HG03045 (cell line): Measurements from ENCODE around the gene CCDC183.
"Not testable (repeated sequence)": the region's sequence is repeated elsewhere in the genome, so short reads cannot be mapped to it uniquely, and the experiment has no call there.

Experiments
- ATAC-seq: cut with Tn5 transposase; IDR thresholded peaks from one replicate; pipeline ENCODE4 v1.9.1; 2021; ENCODE audit warnings: mild to moderate bottlenecking, moderate library complexity; ENCODE audit not compliant: unreplicated experiment

CCDC183 gene

DNA sequence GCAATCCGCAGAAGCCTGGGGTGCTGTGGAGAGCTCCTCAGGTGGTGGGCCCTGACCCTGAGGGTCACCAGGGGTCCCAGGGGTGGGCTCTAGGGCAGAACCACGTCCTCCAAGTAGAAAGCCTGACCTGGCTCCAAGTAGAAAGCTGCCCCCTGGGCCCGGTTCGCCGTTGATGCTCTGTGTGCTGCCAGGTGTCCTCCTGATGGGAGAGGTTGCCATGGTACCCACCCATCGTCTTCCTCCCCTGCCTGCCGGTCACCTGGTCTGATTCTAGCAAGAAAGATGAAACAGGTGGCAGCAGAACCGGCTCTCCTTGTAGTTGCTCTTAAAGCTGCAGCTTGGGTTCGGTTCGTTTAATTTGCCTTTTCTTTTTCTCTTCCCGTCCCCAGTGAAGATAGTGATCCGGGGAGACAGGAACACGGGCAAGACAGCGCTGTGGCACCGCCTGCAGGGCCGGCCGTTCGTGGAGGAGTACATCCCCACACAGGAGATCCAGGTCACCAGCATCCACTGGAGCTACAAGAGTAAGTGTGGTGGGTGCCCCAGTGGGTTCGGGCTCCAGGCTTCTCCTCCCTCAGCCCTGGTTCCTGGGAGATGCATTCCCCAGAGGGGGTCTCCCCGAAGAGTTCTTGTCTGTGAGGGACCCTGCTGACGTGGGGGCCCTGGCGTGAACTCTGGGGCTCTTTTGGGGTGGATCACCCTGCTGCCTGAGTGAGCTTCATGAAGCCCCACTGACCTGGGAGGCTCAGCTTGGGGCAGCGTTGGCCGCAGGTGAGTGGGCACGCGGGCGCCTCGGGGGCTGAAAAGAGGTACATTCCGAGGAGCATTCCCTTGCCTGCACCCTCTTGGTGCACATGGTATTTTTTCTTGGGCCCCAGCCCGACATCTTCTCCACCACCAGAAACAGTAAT, 27.3 kb downstream of the CCDC183 start:
- no peak for ATAC-seq

DNA sequence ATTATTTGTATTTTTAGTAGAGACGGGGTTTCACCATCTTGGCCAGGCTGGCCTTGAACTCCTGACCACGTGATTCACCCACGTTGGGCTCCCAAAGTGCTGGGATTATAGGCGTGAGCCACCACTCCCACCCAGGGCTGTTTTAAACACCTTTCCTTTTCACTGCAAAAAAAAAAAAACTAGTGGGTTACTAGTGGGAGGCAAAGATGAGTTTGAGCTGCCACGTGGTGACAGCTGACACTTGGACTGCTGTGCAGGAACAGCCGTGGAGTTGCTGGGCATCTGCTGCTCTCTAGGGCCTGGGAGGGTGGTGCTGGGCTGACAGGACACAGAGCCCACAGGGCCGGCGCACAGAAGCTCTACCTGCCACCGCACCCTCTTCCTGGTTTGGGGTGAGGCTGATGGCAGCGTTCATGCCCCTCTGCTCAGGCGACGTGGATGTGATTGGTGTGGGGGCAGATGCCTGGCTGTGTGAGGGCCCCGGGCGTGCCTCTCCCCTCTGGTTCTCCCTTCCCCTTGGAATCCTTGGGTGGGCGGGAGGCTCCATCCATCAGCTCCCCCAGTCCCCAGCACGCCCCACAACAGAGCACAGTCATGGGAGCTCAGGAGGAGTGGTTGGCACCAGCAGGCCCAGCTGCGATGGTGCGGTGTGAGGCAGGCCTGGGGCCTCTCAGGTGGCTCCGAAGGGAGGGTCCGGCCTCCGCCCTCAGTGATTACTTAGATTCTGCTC, 28.5 kb downstream of the CCDC183 start:
- ATAC-seq: no peak

DNA sequence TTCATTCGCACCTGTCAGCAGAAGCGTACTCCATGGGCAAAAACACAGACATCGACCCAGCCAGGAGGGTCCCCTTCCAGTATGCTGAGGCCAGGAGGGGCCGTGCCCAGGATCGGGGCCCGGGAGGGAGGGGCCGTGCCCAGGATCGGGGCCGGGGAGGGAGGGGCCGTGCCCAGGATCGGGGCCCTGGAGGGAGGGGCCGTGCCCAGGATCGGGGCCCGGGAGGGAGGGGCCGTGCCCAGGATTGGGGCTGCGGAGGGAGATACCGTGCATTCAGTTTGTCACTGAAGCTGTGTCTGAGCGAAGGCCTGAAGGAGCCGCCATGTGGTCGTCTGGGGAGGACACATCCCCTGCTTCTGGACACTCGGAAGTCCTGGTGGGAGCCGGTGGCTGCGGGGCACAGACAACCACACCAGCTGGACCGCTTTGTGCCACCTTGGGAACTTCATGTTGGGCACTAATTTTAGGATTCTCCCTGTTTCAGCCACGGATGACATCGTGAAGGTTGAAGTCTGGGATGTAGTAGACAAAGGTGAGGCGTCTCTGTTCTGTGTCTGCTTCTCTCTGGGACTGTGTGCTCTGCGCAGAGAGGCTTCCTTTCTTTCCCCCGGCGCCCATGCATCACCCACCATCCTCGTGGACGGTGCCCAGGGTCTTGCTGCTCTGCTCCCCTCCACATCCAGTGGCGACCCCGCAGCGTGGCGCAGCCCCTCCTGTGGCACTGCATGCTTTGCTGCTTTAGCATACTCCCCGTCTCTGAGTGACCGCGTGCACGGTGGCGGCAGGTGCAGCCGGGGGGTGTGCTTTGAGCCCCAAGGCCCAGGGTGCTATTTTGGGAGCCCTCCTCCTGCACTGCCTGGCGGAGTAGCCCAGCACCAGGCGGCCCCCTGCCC, 29.4 kb downstream of the CCDC183 start:
- no peak for ATAC-seq

DNA sequence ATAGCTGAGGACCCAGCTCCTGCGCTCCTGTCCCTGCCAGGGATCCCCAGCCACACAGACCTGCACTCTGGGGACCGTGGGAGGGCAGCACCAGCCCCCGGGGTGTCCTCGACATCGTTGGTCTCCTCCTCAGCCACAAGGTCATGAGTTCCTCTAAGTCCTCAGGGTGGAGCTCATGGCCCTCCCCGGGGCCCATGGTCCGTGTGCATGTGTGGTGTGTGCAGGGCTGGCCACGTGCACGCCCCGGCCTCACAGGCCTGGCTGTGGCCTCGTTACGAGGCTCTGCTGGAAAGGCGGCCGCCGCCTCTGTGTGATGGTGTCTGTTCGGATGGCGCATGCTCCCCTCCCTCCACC, 30.0 kb downstream of the CCDC183 start:
- no peak for ATAC-seq

DNA sequence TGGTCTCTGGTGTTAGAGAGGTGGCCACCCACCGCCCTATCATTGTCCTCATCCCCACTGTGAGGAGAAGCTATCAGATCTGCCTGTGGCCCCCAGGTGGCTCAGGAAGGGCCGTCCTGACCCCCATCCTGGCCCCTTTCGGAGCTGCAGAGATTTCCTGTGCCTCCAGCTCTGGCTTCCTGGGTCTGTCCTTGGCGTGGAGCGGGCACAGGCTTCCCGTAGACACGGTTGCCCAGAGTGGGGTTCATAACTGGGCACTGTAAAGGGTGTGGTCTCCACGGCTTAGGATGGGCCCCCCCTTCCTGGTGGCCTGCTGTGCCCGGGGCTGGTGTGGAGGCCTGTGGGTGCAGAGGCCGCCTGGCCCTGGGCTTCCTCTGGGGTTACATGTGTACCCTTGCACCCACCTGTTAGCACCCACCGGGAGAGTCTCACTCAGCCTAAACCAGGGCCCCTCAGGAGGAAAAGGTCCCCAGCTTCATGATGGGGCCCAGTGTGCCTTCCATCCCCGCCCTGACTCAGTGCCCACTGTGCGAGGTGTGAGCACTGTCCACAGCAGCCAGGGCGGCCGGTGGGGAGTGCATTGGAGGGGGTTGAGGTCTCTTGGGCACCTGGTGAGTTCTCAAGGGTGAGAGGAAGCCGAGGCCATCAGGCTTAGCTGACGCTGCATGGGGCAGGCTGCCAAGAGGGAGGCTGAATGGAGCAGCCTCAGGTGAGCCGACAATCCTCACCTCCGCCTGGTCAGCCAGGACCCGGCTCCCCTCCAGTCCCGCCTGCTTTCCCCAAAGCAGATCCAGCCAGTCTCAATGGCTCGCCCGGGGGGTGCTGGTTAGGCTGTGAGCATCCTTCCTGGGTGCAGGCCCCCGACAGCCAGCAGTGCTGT, 30.8 kb downstream of the CCDC183 start:
- no peak for ATAC-seq

DNA sequence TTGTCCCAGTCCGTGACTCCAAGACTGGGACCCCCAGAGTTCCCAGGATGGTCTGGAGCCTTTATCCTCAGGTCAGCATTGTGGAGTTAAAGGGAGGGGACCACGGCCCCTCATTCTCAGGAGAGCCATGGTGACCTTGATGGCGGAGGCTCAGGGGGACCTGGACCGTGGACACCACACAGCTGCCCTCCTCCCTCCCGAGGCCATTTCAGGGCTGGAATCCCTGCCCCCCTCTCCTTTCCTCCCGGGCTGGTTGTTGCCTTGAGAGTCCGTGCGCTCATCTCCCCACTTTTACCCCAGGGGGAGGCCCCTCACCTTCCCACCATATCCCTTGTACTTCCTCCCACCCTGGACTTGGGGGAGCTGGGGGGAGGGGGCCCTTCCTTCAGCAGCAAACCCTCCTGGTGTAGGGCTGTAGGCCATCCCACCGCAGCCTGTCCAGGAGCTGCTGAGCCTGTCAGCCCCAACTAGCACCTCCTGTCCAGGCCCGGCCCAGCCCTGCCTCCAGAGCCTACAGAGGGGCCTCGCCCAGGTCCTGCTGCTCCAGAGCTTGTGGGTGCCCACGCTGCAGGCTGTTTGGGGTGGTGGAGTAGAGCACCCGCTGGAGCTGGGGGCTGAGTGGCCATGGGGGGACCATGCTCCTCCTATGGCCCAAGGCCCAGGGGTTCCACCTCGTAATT, 31.8 kb downstream of the CCDC183 start:
- ATAC-seq: no peak

DNA sequence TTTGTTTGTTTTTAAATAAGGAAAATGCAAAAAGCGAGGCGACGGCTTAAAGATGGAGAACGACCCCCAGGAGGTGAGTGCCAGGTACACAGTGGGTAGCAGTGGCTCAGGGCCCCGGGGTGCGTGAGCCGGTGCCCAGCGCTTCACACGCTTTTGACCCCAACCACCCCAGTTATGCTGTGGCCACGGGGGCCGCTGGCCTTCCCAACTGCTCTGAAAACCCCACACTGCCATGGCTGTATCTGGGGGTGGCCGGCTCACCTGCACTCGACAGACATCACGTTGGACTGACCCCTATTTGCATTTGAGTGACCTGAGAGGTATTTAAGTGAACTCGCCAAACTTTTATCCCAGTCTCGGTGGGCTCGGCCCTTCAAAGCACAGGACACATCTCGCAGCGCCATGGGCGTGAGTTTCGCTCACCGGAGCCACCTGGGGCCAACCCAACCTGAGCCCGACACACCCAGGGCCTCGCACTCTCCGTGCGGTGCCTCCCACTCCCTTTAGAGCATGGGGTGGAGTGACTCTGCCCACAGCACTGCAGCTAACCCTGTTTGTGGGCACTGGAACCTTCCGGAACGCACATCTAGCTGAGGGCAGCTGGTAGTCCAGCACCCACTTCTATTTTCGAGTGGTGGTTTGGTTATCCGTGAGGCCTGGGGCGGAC, 32.5 kb downstream of the CCDC183 start:
- no peak for ATAC-seq

DNA sequence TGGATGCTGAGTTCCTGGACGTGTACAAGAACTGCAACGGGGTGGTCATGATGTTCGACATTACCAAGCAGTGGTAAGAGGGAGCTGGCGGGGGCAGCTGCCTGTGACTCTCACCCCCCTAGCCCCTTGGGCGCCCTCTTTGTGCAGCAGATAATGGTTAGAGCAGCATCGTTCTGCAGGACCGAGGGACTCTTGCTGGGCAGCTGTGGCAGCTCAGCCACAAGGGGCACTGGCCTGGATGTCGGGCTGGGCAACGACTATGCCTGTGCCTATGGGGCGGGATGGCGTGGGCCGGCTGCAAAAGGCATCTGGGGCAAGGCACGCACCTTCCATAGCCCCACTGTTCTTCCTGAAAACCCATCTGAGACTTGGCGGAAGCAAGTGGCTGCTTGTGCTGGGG, 33.3 kb downstream of the CCDC183 start:
- ATAC-seq: no peak

DNA sequence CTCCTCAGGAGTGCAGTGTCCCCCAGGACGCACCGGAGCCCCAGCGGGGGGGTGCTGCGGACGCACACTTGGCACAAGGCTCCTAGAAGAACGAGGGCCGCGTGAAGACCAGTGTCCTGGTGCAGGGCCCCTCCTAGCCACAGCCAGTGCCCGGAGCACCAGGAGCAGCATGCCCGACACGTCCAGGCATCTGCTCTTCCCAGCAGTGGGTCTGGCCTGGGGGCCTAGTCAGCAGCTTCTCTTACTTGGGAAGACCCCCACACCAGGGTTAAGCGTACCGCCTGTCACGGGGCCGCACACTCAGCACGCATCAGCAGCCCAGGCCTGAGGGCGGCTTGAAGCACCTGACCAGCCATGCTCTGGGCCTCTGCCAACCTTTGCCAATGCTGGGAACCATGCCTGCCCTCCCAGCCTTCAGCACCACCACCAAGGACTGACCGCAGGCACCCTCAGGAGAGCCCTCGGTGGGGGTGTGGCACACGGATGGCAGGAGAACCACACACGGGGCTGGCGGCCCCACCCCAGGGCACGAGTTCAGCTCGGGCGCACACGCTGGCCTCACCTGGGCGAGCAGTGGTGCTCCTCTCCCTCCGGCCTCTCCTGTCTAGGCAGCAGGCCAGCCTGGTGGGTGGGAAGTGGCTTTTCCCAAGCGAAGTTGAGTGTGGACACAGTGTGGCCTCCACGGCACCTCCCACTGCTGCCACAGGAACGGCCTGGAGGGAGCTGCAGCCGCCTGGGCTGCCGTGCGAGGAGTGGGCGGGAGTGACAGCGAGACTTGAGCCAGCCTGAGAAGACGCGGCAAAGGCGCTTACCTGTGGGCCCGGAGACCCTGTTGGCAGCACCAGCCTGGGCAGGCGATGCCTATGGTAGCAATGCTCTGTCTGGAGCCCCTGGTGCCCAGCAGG, 34.1 kb downstream of the CCDC183 start:
- ATAC-seq: no peak

DNA sequence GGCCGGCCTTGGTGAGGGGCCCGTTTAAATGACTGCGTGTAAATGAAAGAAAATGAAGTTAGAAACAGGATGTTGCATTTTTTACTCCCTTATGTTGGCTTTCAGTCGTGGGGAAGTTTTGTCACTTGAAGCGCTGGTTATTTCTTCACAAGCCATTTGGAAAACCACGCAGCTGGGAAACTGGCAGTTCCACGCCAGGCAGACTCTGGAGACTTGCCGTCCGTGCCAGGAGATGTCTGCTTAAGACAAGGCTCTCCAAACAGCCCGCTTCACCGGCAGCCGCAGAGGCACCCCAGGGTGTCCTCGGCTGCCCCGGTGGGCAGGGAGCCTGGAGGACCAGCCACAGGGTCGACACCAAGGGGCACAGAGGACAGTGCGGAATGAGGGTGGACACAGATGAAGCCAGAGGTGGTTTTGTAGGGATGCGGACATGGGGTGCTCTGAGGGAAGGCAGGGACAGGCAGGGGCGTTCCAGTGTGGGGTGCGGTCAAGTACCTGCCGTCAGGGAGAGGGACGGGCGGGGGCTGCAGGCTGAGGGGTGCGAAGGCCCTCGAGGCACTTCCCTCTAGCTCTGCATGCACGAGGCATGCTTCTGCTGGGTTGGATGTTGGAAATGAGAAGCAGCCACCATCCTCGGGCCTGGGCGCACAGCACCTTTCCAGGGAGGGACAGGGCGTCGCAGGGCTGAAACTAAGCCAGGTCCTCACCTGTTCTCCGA, 35.0 kb downstream of the CCDC183 start:
- no peak for ATAC-seq

DNA sequence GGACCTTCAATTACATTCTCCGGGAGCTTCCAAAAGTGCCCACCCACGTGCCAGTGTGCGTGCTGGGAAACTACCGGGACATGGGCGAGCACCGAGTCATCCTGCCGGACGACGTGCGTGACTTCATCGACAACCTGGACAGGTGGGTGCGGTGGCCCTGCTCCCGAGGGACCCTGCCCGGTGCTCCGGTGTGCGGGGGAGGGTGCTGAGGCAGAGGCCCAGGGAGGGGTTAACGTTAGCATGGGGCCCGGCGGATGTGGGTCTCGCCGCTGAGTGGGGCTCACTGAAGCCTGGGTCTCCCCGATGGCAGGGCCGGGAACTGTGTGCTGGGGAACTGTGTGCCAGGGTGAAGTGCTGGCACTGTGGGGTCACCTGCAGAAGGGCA, 35.6 kb downstream of the CCDC183 start:
- ATAC-seq: no peak

DNA sequence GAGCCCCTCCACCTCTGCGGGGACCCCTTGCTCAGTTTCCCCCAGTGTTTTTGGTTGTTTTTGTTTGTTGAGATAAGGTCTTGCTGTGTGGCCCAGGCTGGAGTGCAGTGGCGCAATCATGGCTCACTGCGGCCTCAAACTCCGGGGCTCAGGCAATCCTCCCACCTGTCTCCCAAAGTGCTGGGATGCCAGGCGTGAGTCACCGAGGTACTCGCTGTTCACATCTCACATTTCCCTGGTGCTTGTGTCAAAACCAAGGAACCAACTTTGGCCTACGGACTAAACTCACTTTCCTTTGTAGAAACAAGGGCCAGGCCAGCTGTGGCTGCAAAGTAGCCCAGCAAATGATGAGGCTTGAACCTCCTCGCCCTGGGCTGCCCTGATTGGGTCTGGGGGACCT, 36.4 kb downstream of the CCDC183 start:
- ATAC-seq: no peak

DNA sequence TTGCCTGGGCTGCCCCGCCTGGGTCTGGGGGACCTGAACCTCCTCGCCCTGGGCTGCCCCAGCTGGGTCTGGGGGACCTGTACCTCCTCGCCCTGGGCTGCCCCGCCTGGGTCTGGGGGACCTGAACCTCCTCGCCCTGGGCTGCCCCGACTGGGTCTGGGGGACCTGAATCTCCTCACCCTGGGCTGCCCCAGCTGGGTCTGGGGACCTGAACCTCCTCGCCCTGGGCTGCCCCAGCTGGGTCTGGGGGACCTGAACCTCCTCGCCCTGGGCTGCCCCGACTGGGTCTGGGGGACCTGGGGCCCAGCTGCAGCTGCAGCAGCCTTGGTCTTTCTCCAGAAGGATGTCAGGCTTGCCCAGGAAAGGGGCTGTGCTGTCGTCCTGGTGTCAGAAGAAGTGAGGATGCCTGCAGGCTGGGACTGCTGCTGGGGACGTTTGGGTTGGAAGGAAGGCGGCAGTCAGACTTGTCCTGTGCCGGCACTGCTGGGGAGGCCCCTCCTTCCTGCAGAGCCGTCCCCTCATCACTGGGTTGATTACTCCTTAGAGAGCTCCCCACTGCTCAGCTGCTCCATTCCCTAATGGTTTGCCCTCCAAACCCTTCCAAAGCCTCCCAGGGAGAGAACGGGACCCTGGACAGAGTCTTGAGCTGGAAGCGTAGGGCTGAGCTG, 37.4 kb downstream of the CCDC183 start:
- ATAC-seq: not testable (repeated sequence)

DNA sequence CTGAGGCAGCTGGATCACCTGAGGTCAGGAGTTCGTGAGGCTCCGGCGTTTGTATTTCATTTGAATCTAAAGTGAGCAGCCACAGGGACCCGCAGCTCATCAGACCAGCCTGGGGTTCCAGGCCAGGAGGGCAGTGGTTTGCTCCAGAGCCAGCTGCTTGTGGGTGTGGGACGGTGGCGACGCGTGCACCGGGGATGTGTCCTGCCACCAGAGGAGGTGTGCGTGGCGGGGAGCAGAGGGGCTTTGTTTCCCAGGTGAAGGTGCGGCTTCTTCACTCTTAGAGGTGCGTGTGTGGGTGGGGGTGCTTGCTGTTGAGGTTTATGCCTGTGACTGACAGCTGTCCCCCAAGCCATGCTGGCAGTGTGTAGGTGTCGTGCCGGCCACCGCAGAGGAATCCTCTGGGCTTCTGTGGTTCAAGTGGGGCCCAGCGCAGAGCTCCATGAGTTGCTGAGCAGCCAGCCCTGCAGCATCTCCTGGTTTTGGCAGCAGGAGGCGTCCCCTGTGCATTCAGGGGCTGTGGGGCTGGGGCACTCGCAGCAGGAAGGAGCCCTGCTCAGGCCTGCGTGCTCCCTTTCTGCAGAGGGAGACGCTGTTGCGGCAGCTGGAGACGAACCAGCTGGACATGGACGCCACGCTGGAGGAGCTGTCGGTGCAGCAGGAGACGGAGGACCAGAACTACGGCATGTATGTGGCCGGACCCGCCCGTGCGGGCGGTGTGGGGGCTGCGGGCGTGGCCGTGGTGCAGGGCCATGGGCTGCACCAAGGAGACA, 39.2 kb downstream of the CCDC183 start:
- ATAC-seq: no peak

DNA sequence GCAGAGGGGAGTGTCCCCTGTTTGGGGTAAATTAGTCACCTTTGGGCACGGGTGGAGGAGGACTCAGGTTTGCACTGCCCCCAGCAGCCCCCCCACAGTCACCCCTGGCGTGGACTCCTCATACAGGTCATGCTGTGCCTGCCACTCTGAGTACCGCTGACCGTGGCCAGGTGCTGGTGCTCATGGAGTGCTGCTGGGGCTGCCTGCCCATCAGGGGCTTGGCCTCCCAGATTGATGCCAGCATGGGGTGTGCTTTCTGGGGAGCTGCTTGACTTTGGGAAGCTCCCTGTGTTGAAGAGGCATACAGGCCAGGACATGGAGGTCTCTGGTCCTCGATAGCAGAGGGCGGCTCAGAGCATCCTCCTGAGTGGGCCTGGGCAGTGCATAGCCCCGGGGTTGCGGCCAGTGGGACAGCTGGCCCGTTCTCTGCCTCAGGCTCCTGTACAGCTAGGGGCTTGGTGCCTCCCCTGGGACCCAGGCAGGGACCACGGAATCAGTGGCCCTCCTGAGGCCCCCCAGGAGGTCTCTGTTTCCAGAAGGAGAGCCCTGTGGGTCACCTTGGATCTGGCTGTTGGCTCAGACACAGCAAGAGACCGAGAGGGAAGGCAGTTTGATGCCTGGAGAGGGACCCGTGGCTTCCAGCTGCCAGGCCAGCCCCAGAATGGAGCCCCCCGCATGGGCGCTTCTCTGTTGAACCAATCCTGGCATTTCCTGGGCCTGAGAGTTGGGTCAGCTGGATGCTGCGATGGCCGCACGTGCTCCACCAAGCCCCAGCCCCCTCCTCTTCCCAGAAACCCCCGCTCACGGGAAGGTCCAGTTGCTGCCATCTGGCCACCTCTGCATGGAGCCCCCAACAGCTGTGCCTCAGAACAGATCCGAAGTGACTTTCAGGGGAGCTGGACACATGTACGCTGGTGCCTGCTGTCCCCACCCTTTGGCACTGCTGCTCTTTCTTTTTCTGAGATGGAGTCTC, 40.1 kb downstream of the CCDC183 start:
- no peak for ATAC-seq
